H1 (cell line): ENCODE measurements around the gene WFDC1. TPM values are rescaled to one million over a fixed set of nuclear protein-coding genes. Genes with fewer than 3 reads are reported as not detected.

ENCODE experiments used
- CTCF ChIA-PET: fragments of 300-600 bp; sonication (Branson Sonifier 250); formaldehyde crosslinking; loops from one replicate; lab custom pipeline; 2021; ENCODE audit not compliant: partially characterized antibody; lab: Charles Lee
- POLR2A ChIA-PET: fragments of 300-600 bp; sonication (Branson Sonifier 250); formaldehyde crosslinking; loops from one replicate; lab custom pipeline; 2021; ENCODE audit warnings: inconsistent platforms; ENCODE audit not compliant: partially characterized antibody; lab: Charles Lee
- DNase-seq, 2 experiments: peaks; one replicate each; pipeline versions ENCODE4 v3.0.0 to v3.0.0-alpha.2; 2010 to 2022; ENCODE audit warnings: low spot score in 2 of 2, low read depth in 1 of 2, mixed read lengths in 1 of 2
- FAIRE-seq: peaks from 2 replicates; lab custom pipeline; 2011; peaks lifted over from hg19 to GRCh38; lab: Jason Lieb, UNC
- H2AFZ ChIP-seq: 2 replicates; pipeline ENCODE4 v1.8.1; 2012; ENCODE audit warnings: low read length, inconsistent platforms
- H2AK5ac ChIP-seq: 2 replicates; pipeline ENCODE4 v1.6.1; 2013; ENCODE audit warnings: low read depth, low read length
- H2BK120ac ChIP-seq: replicated peaks from 2 replicates; pipeline ENCODE3; 2013; ENCODE audit warnings: low read depth, low read length, inconsistent platforms
- H2BK12ac ChIP-seq: 2 replicates; pipeline ENCODE4 v1.6.1; 2013; ENCODE audit warnings: low read depth, low read length
- H2BK15ac ChIP-seq: 2 replicates; pipeline ENCODE4 v1.6.1; 2013; ENCODE audit warnings: low read length
- H2BK20ac ChIP-seq: 2 replicates; pipeline ENCODE4 v1.6.1; 2013; ENCODE audit warnings: low read length
- H2BK5ac ChIP-seq: 2 replicates; pipeline ENCODE4 v1.6.1; 2013; ENCODE audit warnings: low read depth, low read length
- H3K14ac ChIP-seq: 2 replicates; pipeline ENCODE4 v1.6.1; 2013; ENCODE audit warnings: inconsistent platforms; ENCODE audit not compliant: insufficient read length
- H3K18ac ChIP-seq: 2 replicates; pipeline ENCODE4 v1.6.1; 2013; ENCODE audit warnings: low read length; ENCODE audit errors: extremely low read depth
- H3K23ac ChIP-seq: 2 replicates; pipeline ENCODE4 v1.6.1; 2013; ENCODE audit warnings: inconsistent platforms; ENCODE audit not compliant: insufficient read length
- H3K23me2 ChIP-seq: 2 replicates; pipeline ENCODE4 v1.6.1; 2013; ENCODE audit warnings: low read depth, low read length
- H3K27ac ChIP-seq: 2 replicates; pipeline ENCODE4 v1.6.1; 2011; ENCODE audit warnings: low read depth, low read length, inconsistent platforms
- H3K27me3 ChIP-seq, 4 experiments: replicated peaks in 1 of 4; 1 replicate in 1 of 4; 2 replicates in 3 of 4; pipeline versions ENCODE4 v1.6.1 to v1.8.1; 2011 to 2013; ENCODE audit warnings: low read length in 3 of 4, mild to moderate bottlenecking in 3 of 4, inconsistent platforms in 2 of 4, mixed read lengths in 2 of 4, moderate library complexity in 1 of 4; ENCODE audit not compliant: control insufficient read depth in 3 of 4, insufficient read depth in 3 of 4; ENCODE audit errors: extremely low read depth in 1 of 4
- H3K36me3 ChIP-seq, 4 experiments: 2 replicates each; pipeline versions ENCODE4 v1.6.1 to v1.8.1; 2011 to 2013; ENCODE audit warnings: mild to moderate bottlenecking in 4 of 4, low read length in 3 of 4, moderate library complexity in 2 of 4, control low read depth in 1 of 4, inconsistent platforms in 1 of 4; ENCODE audit not compliant: insufficient read depth in 4 of 4, control insufficient read depth in 2 of 4
- H3K4ac ChIP-seq: replicated peaks from 2 replicates; pipeline ENCODE3; 2013; ENCODE audit warnings: low read length, low read depth, mixed read lengths, inconsistent platforms; ENCODE audit not compliant: insufficient read length
- H3K4me1 ChIP-seq, 4 experiments: replicated peaks in 1 of 4; 1 replicate in 1 of 4; 2 replicates in 3 of 4; pipeline versions ENCODE4 v1.6.1 to v1.8.1; 2011 to 2013; ENCODE audit warnings: low read length in 3 of 4, inconsistent platforms in 2 of 4, mixed read lengths in 1 of 4; ENCODE audit not compliant: insufficient read depth in 4 of 4, control insufficient read depth in 3 of 4
- H3K4me2 ChIP-seq, 2 experiments: 2 replicates each; pipeline versions ENCODE4 v1.6.1 to v1.8.1; 2011 to 2013; ENCODE audit warnings: low read depth in 2 of 2, low read length in 2 of 2, control low read depth in 1 of 2, inconsistent platforms in 1 of 2, mild to moderate bottlenecking in 1 of 2; ENCODE audit not compliant: insufficient read depth in 1 of 2
- H3K4me3 ChIP-seq, 4 experiments: fragments of 200-600, 300-600 bp in 1 of 4; sonication (generic), shearing (Covaris generic), sonication (Bioruptor Twin) in 1 of 4; 2 replicates each; pipeline versions ENCODE4 v1.5.1 to v1.8.1; 2011 to 2016; ENCODE audit warnings: low read length in 4 of 4, low read depth in 3 of 4, control low read depth in 2 of 4, inconsistent platforms in 2 of 4, mild to moderate bottlenecking in 2 of 4, mixed read lengths in 1 of 4, moderate library complexity in 1 of 4; ENCODE audit not compliant: insufficient read depth in 2 of 4; ENCODE audit errors: extremely low read depth in 1 of 4
- H3K56ac ChIP-seq: replicated peaks from 2 replicates; pipeline ENCODE3; 2013; ENCODE audit warnings: low read depth, mild to moderate bottlenecking, mixed read lengths, low read length, inconsistent platforms; ENCODE audit not compliant: insufficient read length
- H3K79me1 ChIP-seq: 2 replicates; pipeline ENCODE4 v1.6.1; 2013; ENCODE audit warnings: low read depth, low read length, control low read depth
- H3K79me2 ChIP-seq, 2 experiments: 2 replicates each; pipeline versions ENCODE4 v1.6.1 to v1.8.1; 2012 to 2013; ENCODE audit warnings: low read length in 2 of 2, mild to moderate bottlenecking in 2 of 2, inconsistent platforms in 1 of 2; ENCODE audit not compliant: insufficient read depth in 2 of 2, control insufficient read depth in 1 of 2
- H3K9ac ChIP-seq, 4 experiments: replicated peaks in 1 of 4; 1 replicate in 1 of 4; 2 replicates in 3 of 4; pipeline versions ENCODE4 v1.6.1 to v1.8.1; 2011 to 2013; ENCODE audit warnings: low read depth in 3 of 4, low read length in 3 of 4, control low read depth in 2 of 4, mild to moderate bottlenecking in 2 of 4, moderate library complexity in 2 of 4, inconsistent platforms in 1 of 4; ENCODE audit errors: extremely low read depth in 1 of 4
- H3K9me3 ChIP-seq, 2 experiments: 2 replicates each; pipeline versions ENCODE4 v1.6.1 to v1.8.1; 2012 to 2013; ENCODE audit warnings: mild to moderate bottlenecking in 2 of 2, moderate library complexity in 2 of 2, control low read depth in 1 of 2, inconsistent platforms in 1 of 2, low read depth in 1 of 2, low read length in 1 of 2, mixed read lengths in 1 of 2; ENCODE audit not compliant: insufficient read depth in 2 of 2
- H4K20me1 ChIP-seq, 2 experiments: replicated peaks in 1 of 2; 2 replicates each; pipeline versions ENCODE3 to v1.8.1; 2011 to 2013; ENCODE audit warnings: inconsistent platforms in 2 of 2, low read length in 2 of 2, mild to moderate bottlenecking in 1 of 2; ENCODE audit not compliant: insufficient read depth in 2 of 2, control insufficient read depth in 1 of 2
- H4K5ac ChIP-seq: 2 replicates; pipeline ENCODE4 v1.6.1; 2013; ENCODE audit warnings: low read length, low read depth, mixed read lengths, inconsistent platforms; ENCODE audit not compliant: insufficient read length
- H4K8ac ChIP-seq: 2 replicates; pipeline ENCODE4 v1.8.0; 2013; ENCODE audit warnings: mild to moderate bottlenecking, moderate library complexity, low read length, inconsistent platforms; ENCODE audit not compliant: insufficient read depth; ENCODE audit errors: extremely low read depth
- H4K91ac ChIP-seq: replicated peaks from 2 replicates; pipeline ENCODE3; 2013; ENCODE audit warnings: low read length, mixed read lengths, inconsistent platforms; ENCODE audit not compliant: insufficient read length
- CBX8 ChIP-seq: fragments of 300-800, 300-1000 bp; sonication (generic); IDR thresholded peaks from 2 replicates; pipeline ENCODE4 v1.7.1; 2016; ENCODE audit warnings: low read depth, low read length, borderline replicate concordance
- CEBPB ChIP-seq: IDR thresholded peaks from 2 replicates; pipeline ENCODE4 v1.6.1; 2012; ENCODE audit warnings: low read depth, low read length
- CTBP2 ChIP-seq: IDR thresholded peaks from 2 replicates; pipeline ENCODE4 v1.7.0; 2011; ENCODE audit warnings: borderline replicate concordance, mild to moderate bottlenecking, moderate library complexity, mixed read lengths, low read length; ENCODE audit not compliant: insufficient read depth, insufficient read length
- GABPA ChIP-seq: IDR thresholded peaks from 2 replicates; pipeline ENCODE4 v1.6.1; 2011; ENCODE audit warnings: mild to moderate bottlenecking, low read length, moderate library complexity, borderline replicate concordance; ENCODE audit not compliant: insufficient read depth
- HDAC6 ChIP-seq: IDR thresholded peaks from one replicate; pipeline ENCODE4 v1.7.1; 2012; ENCODE audit warnings: low read depth, mild to moderate bottlenecking, inconsistent platforms, low read length, moderate library complexity
- MAFK ChIP-seq: IDR thresholded peaks from 2 replicates; pipeline ENCODE4 v1.6.1; 2012; ENCODE audit warnings: low read depth, mild to moderate bottlenecking, improper control_type of control experiment, low read length
- PHF8 ChIP-seq: fragments of 200-600 bp; sonication (generic); conservative IDR thresholded peaks from 2 replicates; pipeline ENCODE4 v1.7.1; 2012; ENCODE audit warnings: low read depth, mild to moderate bottlenecking, inconsistent platforms, low read length, moderate library complexity
- POLR2A ChIP-seq, 2 experiments: IDR thresholded peaks; 1 replicate in 1 of 2; 2 replicates in 1 of 2; pipeline ENCODE4 v1.6.1; 2011; ENCODE audit warnings: low read depth in 2 of 2, low read length in 2 of 2, mild to moderate bottlenecking in 2 of 2; ENCODE audit errors: control extremely low read depth in 1 of 2
- POLR2AphosphoS5 ChIP-seq: IDR thresholded peaks from 2 replicates; pipeline ENCODE4 v1.6.1; 2011; ENCODE audit warnings: low read depth, low read length
- POU5F1 ChIP-seq: IDR thresholded peaks from 2 replicates; pipeline ENCODE4 v1.6.1; 2011; ENCODE audit warnings: low read depth, mild to moderate bottlenecking, low read length, moderate library complexity
- SAP30 ChIP-seq: fragments of 300-600 bp; sonication (generic); IDR thresholded peaks from 2 replicates; pipeline ENCODE4 v1.7.1; 2012; ENCODE audit warnings: low read length, moderate library complexity, mild to moderate bottlenecking, inconsistent platforms; ENCODE audit not compliant: insufficient read depth, insufficient replicate concordance
- SIN3A ChIP-seq, 2 experiments: IDR thresholded peaks in 1 of 2; conservative IDR thresholded peaks in 1 of 2; 2 replicates each; pipeline ENCODE4 v1.6.1; 2011 to 2012; ENCODE audit warnings: low read length in 2 of 2, improper control_type of control experiment in 1 of 2, low read depth in 1 of 2, mild to moderate bottlenecking in 1 of 2
- SRF ChIP-seq: IDR thresholded peaks from 2 replicates; pipeline ENCODE4 v1.6.1; 2011; ENCODE audit warnings: mild to moderate bottlenecking, low read depth, low read length, moderate library complexity
- SUZ12 ChIP-seq: fragments of 200-600 bp; sonication (generic); IDR thresholded peaks from 2 replicates; pipeline ENCODE4 v1.6.1; 2012; ENCODE audit warnings: mild to moderate bottlenecking, inconsistent platforms, low read length, moderate library complexity, mixed read lengths
- ZNF274 ChIP-seq: IDR thresholded peaks from 2 replicates; pipeline ENCODE4 v1.7.0; 2012; ENCODE audit warnings: low read length, borderline replicate concordance; ENCODE audit errors: extremely low read depth
- WGBS, 2 experiments: shearing (Covaris generic) in 1 of 2; methylation state at CpG; one replicate each; pipeline versions ENCODE4 v1.1.6 to v1.1.7; 2013 to 2015; ENCODE audit warnings: low lambda C conversion rate in 2 of 2, mixed read lengths in 2 of 2, inconsistent platforms in 1 of 2, low coverage in 1 of 2, missing lambda C conversion rate in 1 of 2; ENCODE audit not compliant: insufficient replicate concordance in 2 of 2, insufficient coverage in 1 of 2, insufficient read length in 1 of 2; ENCODE audit errors: extremely low coverage in 1 of 2, missing lambda C conversion rate in 1 of 2; 5-methylcytosine and 5-hydroxymethylcytosine counted together
- polyA plus RNA-seq, 7 experiments: library from polyadenylated mRNA; depleted of rRNA in 3 of 7; stranded (reverse) in 5 of 7; unstranded in 2 of 7; fragments of >200 nt in 5 of 7; fragments of 200-250 nt in 2 of 7; gene quantifications; 1 replicate in 5 of 7; 2 replicates in 1 of 7; 4 replicates in 1 of 7; pipeline versions ENCODE4 v1.2.1 to v1.2.3, GENCODE V29; 2011 to 2013; ENCODE audit warnings: missing spikeins in 2 of 7, mixed read lengths in 2 of 7
- total RNA-seq: library from RNA; stranded (reverse); fragmentation: NEBNext Ultra II Directional; extraction: Animal tissue kit (Norgen Biotek cat#: 25700); gene quantifications from 2 replicates; pipeline ENCODE4 v1.2.1, GENCODE V29; 2021

The WFDC1 gene
- total and polyA plus RNA-seq, 2 of the 8 experiments (the other 6 are each of a cell fraction or from before 2014, with no cell fraction given), result 0.70 to 1.1 TPM

DNA sequence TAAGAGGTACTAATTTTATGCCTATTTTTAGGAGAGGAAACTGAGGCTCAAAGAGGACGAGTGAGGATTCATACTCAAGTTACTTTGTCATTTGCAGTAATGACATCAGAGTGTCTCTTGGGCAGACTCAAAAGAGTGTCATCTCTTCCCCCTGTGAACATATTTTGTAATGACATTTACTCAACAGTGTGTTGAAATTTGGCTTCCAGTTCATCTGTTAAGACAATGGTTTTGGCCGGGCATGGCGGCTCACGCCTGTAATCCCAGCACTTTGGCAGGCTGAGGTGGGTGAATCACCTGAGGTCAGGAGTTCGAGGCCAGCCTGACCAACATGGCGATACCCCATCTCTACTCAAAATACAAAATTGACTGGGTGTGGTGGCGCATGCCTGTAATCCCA, 28.9 kb downstream of the WFDC1 start:
- H3K23ac ChIP-seq, result no peak overlapping the region
- FAIRE-seq, result no peak
- no peak for TF ChIP-seq CBX8
- TF ChIP-seq POLR2AphosphoS5, result no peak
- no peak for TF ChIP-seq GABPA
- TF ChIP-seq ZNF274, result no peak
- TF ChIP-seq SUZ12, result no peak
- no peak for TF ChIP-seq PHF8
- no peak for TF ChIP-seq POU5F1
- TF ChIP-seq SAP30, result no peak
- TF ChIP-seq MAFK, result no peak
- no peak for TF ChIP-seq CTBP2
- TF ChIP-seq CEBPB, result no peak
- no peak for TF ChIP-seq HDAC6
- no peak for TF ChIP-seq SRF
- no peak for TF ChIP-seq SIN3A (conservative IDR thresholded peaks at IDR 0.05 in 1 of 2, IDR thresholded peaks at IDR 0.05 in 1 of 2; ENCODE audit: low read depth in 1 of 2, low read length in 2 of 2)
- TF ChIP-seq POLR2A (IDR thresholded peaks at IDR 0.05; ENCODE audit: control extremely low read depth in 1 of 2, low read depth in 2 of 2, low read length in 2 of 2), result no peak
- TF ChIP-seq, all 59 proteins: peak for 0
- Histone ChIP-seq H4K91ac (no peak overlapping the region), H2AFZ (no peak overlapping the region), H3K56ac (no peak overlapping the region), H3K4me3 (no peak overlapping the region), H4K5ac (no peak overlapping the region), H3K4me2 (no peak overlapping the region), H3K36me3 (no peaks in the 10 kb centered on the region), H2BK5ac (no peak overlapping the region), H3K79me1 (no peaks in the 10 kb centered on the region), H4K20me1 (peaks cover 0 to 4% of the 10 kb centered on the region in 2 experiments), H3K9me3 (no peaks in the 10 kb centered on the region), H3K23me2 (peaks cover 17% of the 10 kb centered on the region; the same call in 1 of the 2 replicates), H3K9ac (no peak overlapping the region), H3K79me2 (no peaks in the 10 kb centered on the region), H2BK12ac (no peak overlapping the region), H3K14ac (no peak overlapping the region), H2BK15ac (no peak overlapping the region), H3K27ac (no peak overlapping the region), H3K4me1 (no peaks in the 10 kb centered on the region; a peak in 1 of 7 replicates), H3K27me3 (no peaks in the 10 kb centered on the region), H2BK120ac (no peak overlapping the region), H3K18ac (no peak overlapping the region), H4K8ac (no peak overlapping the region), H2AK5ac (no peak overlapping the region), H3K4ac (no peak overlapping the region), H2BK20ac (no peak overlapping the region)
- WGBS, 2 experiments, result 91% methylated on average over 7 of the region's 7 CpGs; no CpG with 5 or more reads in 1 of the 2 experiments
- CTCF ChIA-PET, result interaction anchor here (1.2 kb wide), 1 partner anchor 46 kb away, joined by 3 read pairs; no protein-coding TSS in a partner anchor
- POLR2A ChIA-PET, result no interaction called here
- DNase-seq, result no peak
